H9 (cell line): ENCODE results near the gene PAK6. TPM values are rescaled to one million over a fixed set of nuclear protein-coding genes. Genes with fewer than 3 reads are reported as not detected.
A peak's percentile ranks its signal among the peaks of the same experiment; 100 is the strongest.

ENCODE experiments used
- DNase-seq: peaks from one replicate; pipeline ENCODE4 v3.0.0-alpha.2; 2017
- H2AFZ ChIP-seq: one replicate; pipeline ENCODE4 v1.6.1; 2013; ENCODE audit warnings: mild to moderate bottlenecking, low read length, control low read depth, moderate library complexity
- H2AK5ac ChIP-seq: 2 replicates; pipeline ENCODE4 v1.6.1; 2013; ENCODE audit warnings: low read length, control low read depth, mixed read lengths; ENCODE audit not compliant: insufficient read length
- H2BK120ac ChIP-seq: one replicate; pipeline ENCODE4 v1.6.1; 2013; ENCODE audit warnings: low read depth, mild to moderate bottlenecking, low read length, control low read depth, inconsistent platforms; ENCODE audit not compliant: poor library complexity, severe bottlenecking
- H2BK12ac ChIP-seq: 2 replicates; pipeline ENCODE4 v1.6.1; 2013; ENCODE audit warnings: low read length, control low read depth, mixed read lengths, low read depth; ENCODE audit not compliant: insufficient read length
- H2BK15ac ChIP-seq: 2 replicates; pipeline ENCODE4 v1.6.1; 2013; ENCODE audit warnings: low read depth, low read length, control low read depth
- H2BK20ac ChIP-seq: one replicate; pipeline ENCODE4 v1.6.1; 2013; ENCODE audit warnings: low read depth, mild to moderate bottlenecking, low read length, control low read depth, inconsistent platforms; ENCODE audit not compliant: poor library complexity, severe bottlenecking
- H2BK5ac ChIP-seq: 2 replicates; pipeline ENCODE4 v1.6.1; 2013; ENCODE audit warnings: low read length, control low read depth, mixed read lengths; ENCODE audit not compliant: insufficient read length
- H3K14ac ChIP-seq: 2 replicates; pipeline ENCODE4 v1.6.1; 2013; ENCODE audit warnings: low read length, control low read depth; ENCODE audit not compliant: insufficient read depth
- H3K18ac ChIP-seq: 2 replicates; pipeline ENCODE4 v1.6.1; 2013; ENCODE audit warnings: low read depth, mild to moderate bottlenecking, mixed read lengths, low read length, control low read depth; ENCODE audit not compliant: insufficient read length
- H3K23ac ChIP-seq: 2 replicates; pipeline ENCODE4 v1.6.1; 2013; ENCODE audit warnings: low read length, control low read depth, mixed read lengths, low read depth; ENCODE audit not compliant: insufficient read length
- H3K23me2 ChIP-seq: 2 replicates; pipeline ENCODE4 v1.6.1; 2013; ENCODE audit warnings: low read depth, mild to moderate bottlenecking, mixed read lengths, low read length, control low read depth; ENCODE audit not compliant: insufficient read length, poor library complexity, severe bottlenecking
- H3K27ac ChIP-seq: 2 replicates; pipeline ENCODE4 v1.5.1; 2013; ENCODE audit warnings: low read length, control low read depth, mixed read lengths, low read depth; ENCODE audit not compliant: insufficient read length
- H3K27me3 ChIP-seq: 2 replicates; pipeline ENCODE4 v1.6.1; 2013; ENCODE audit warnings: low read length, control low read depth, inconsistent platforms; ENCODE audit not compliant: insufficient read depth
- H3K4ac ChIP-seq: 2 replicates; pipeline ENCODE4 v1.6.1; 2013; ENCODE audit warnings: low read depth, mild to moderate bottlenecking, control low read depth, inconsistent platforms, low read length, moderate library complexity
- H3K4me1 ChIP-seq: 2 replicates; pipeline ENCODE4 v1.6.1; 2013; ENCODE audit warnings: low read length, control low read depth, inconsistent platforms; ENCODE audit not compliant: insufficient read depth
- H3K4me2 ChIP-seq: 2 replicates; pipeline ENCODE4 v1.6.1; 2013; ENCODE audit warnings: low read length, control low read depth, mixed read lengths; ENCODE audit not compliant: insufficient read length, insufficient read depth
- H3K56ac ChIP-seq: 2 replicates; pipeline ENCODE4 v1.6.1; 2013; ENCODE audit warnings: low read depth, mild to moderate bottlenecking, mixed read lengths, low read length, control low read depth; ENCODE audit not compliant: insufficient read length
- H3K79me1 ChIP-seq: 2 replicates; pipeline ENCODE4 v1.6.1; 2013; ENCODE audit warnings: low read depth, mild to moderate bottlenecking, moderate library complexity, low read length, control low read depth, inconsistent platforms; ENCODE audit not compliant: insufficient read depth, poor library complexity, severe bottlenecking
- H3K79me2 ChIP-seq: 2 replicates; pipeline ENCODE4 v1.6.1; 2013; ENCODE audit warnings: low read length, control low read depth, inconsistent platforms; ENCODE audit not compliant: insufficient read depth
- H3K9ac ChIP-seq: 2 replicates; pipeline ENCODE4 v1.6.1; 2013; ENCODE audit warnings: low read length, control low read depth, mixed read lengths; ENCODE audit not compliant: insufficient read length; ENCODE audit errors: extremely low read depth
- H3K9me3 ChIP-seq: one replicate; pipeline ENCODE4 v1.6.1; 2013; ENCODE audit warnings: low read depth, low read length, inconsistent platforms; ENCODE audit not compliant: control insufficient read depth
- H3T11ph ChIP-seq: one replicate; pipeline ENCODE4 v1.6.1; 2013; ENCODE audit warnings: mild to moderate bottlenecking, low read length, control low read depth, inconsistent platforms
- H4K20me1 ChIP-seq: one replicate; pipeline ENCODE4 v1.6.1; 2013; ENCODE audit not compliant: control insufficient read depth, insufficient read length, insufficient read depth
- H4K5ac ChIP-seq: 2 replicates; pipeline ENCODE4 v1.6.1; 2013; ENCODE audit warnings: low read depth, mild to moderate bottlenecking, mixed read lengths, low read length, control low read depth; ENCODE audit not compliant: insufficient read length
- H4K8ac ChIP-seq: replicated peaks from 2 replicates; pipeline ENCODE4 v1.6.1; 2013; ENCODE audit warnings: low read length, control low read depth, mixed read lengths, low read depth; ENCODE audit not compliant: insufficient read length
- H4K91ac ChIP-seq: 2 replicates; pipeline ENCODE4 v1.6.1; 2013; ENCODE audit warnings: low read depth, mild to moderate bottlenecking, moderate library complexity, mixed read lengths, low read length, control low read depth; ENCODE audit not compliant: insufficient read length
- H3K27ac Mint-ChIP-seq, 3 experiments: 2 replicates in 2 of 3; 3 replicates in 1 of 3; pipeline ENCODE4 v1.8.0; 2020 to 2021; ENCODE audit warnings: mixed read lengths in 3 of 3, mild to moderate bottlenecking in 1 of 3, moderate library complexity in 1 of 3
- H3K27me3 Mint-ChIP-seq: 2 replicates; pipeline ENCODE4 v1.8.0; 2021; ENCODE audit warnings: low read depth, mild to moderate bottlenecking, moderate library complexity, mixed read lengths
- H3K36me3 Mint-ChIP-seq, 3 experiments: 2 replicates in 2 of 3; 3 replicates in 1 of 3; pipeline ENCODE4 v1.8.0; 2020 to 2021; ENCODE audit warnings: low read depth in 3 of 3, mixed read lengths in 3 of 3; ENCODE audit not compliant: insufficient read depth in 1 of 3
- H3K4me1 Mint-ChIP-seq, 2 experiments: 2 replicates each; pipeline ENCODE4 v1.8.0; 2020; ENCODE audit warnings: mixed read lengths in 2 of 2
- H3K4me3 Mint-ChIP-seq, 2 experiments: 2 replicates in 1 of 2; 3 replicates in 1 of 2; pipeline ENCODE4 v1.8.0; 2020 to 2021; ENCODE audit warnings: mild to moderate bottlenecking in 2 of 2, mixed read lengths in 2 of 2, moderate library complexity in 1 of 2
- H3K9me3 Mint-ChIP-seq, 2 experiments: 2 replicates in 1 of 2; 3 replicates in 1 of 2; pipeline ENCODE4 v1.8.0; 2020; ENCODE audit warnings: mild to moderate bottlenecking in 2 of 2, mixed read lengths in 2 of 2, moderate library complexity in 1 of 2
- WGBS: extraction: QIAGEN DNeasy Blood & Tissue Kit; methylation state at CpG from one replicate; pipeline ENCODE4 v1.1.7; 2013; ENCODE audit warnings: missing lambda C conversion rate, low lambda C conversion rate, mixed read lengths; ENCODE audit not compliant: insufficient read length; ENCODE audit errors: extremely low coverage; 5-methylcytosine and 5-hydroxymethylcytosine counted together
- total RNA-seq: library from RNA; stranded (reverse); gene quantifications from 2 replicates; pipeline ENCODE4 v1.2.1, GENCODE V29; 2021
- TF ChIP-seq, protein P1 (sequence below): fragments of 200-600 bp; sonication (generic); conservative IDR thresholded peaks from 3 replicates; pipeline ENCODE4 v1.8.0; 2021; ENCODE audit warnings: antibody characterized with exemption, mild to moderate bottlenecking

Gene PAK6
- total RNA-seq, 1 experiment from 2014 or later, result 7.4 TPM

DNA sequence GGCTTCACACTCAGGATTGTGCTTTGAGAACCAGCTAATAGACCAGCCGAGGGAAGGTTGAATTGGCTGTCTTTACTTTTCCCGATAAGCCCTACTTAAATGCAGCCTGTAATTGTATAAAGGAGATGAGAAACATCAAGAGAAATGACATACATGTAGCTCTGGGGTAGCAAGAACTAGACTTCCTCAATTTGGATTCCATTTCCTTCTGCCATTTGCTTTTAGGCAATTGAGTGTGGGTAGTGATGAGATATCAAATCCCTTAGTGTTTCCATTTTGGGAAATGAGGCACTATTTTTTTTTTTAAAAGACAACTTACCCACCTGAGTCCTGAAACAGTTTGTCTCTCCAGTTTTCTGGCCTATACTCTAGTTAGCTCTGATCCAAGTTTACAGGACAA is 86.8 kb downstream of the PAK6 start:
- Histone ChIP-seq H2BK20ac (no peak overlapping the region), H3K9me3 (no peaks in the 10 kb centered on the region), H3K27me3 (no peaks in the 10 kb centered on the region; the same call in 1 of the 2 replicates), H3K23me2 (peaks cover 10% of the 10 kb centered on the region), H3K14ac (no peak overlapping the region), H3K4ac (no peak overlapping the region), H3K23ac (no peak overlapping the region), H4K8ac (no peak overlapping the region), H3K56ac (no peak overlapping the region), H3K4me2 (no peak overlapping the region), H3K18ac (no peak overlapping the region), H3K27ac (no peak overlapping the region), H2AFZ (no peak overlapping the region), H2BK12ac (no peak overlapping the region), H2AK5ac (no peak overlapping the region), H4K91ac (no peak overlapping the region), H3K4me1 (peaks cover 25% of the 10 kb centered on the region; the same call in 1 of the 2 replicates), H2BK120ac (no peak overlapping the region), H4K20me1 (no peaks in the 10 kb centered on the region), H2BK5ac (no peak overlapping the region), H3K79me1 (no peaks in the 10 kb centered on the region), H2BK15ac (no peak overlapping the region), H3K9ac (no peak overlapping the region), H3T11ph (no peak overlapping the region), H3K79me2 (no peaks in the 10 kb centered on the region), H4K5ac (no peak overlapping the region)
- no peak overlapping the region for H3K27ac Mint-ChIP-seq
- peaks cover 64 to 67% of the 10 kb centered on the region in 2 experiments for H3K4me1 Mint-ChIP-seq
- peaks cover 38% of the 10 kb centered on the region for H3K27me3 Mint-ChIP-seq
- H3K9me3 Mint-ChIP-seq, result peaks cover 0 to 10% of the 10 kb centered on the region in 2 experiments; a peak in 2 of 5 replicates
- H3K36me3 Mint-ChIP-seq, result peaks cover 4 to 24% (median 10%) of the 10 kb centered on the region in 3 experiments; a peak in 6 of 7 replicates
- no CpG with 5 or more reads among the region's 2 CpGs for WGBS
- peak overlapping the region; percentile 67 to 85 for H3K4me3 Mint-ChIP-seq
- DNase-seq, result no peak
- TF ChIP-seq, protein P1, sequence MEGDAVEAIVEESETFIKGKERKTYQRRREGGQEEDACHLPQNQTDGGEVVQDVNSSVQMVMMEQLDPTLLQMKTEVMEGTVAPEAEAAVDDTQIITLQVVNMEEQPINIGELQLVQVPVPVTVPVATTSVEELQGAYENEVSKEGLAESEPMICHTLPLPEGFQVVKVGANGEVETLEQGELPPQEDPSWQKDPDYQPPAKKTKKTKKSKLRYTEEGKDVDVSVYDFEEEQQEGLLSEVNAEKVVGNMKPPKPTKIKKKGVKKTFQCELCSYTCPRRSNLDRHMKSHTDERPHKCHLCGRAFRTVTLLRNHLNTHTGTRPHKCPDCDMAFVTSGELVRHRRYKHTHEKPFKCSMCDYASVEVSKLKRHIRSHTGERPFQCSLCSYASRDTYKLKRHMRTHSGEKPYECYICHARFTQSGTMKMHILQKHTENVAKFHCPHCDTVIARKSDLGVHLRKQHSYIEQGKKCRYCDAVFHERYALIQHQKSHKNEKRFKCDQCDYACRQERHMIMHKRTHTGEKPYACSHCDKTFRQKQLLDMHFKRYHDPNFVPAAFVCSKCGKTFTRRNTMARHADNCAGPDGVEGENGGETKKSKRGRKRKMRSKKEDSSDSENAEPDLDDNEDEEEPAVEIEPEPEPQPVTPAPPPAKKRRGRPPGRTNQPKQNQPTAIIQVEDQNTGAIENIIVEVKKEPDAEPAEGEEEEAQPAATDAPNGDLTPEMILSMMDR, result no peak

Other genes with a start within 250 kb of the PAK6 start
- 200 and 208 TPM in 2 replicates for gene SRP14, start 199.9 kb upstream of the PAK6 start, total RNA-seq
- 13.2 and 15.0 TPM in 2 replicates for gene BMF, start 130.2 kb upstream of the PAK6 start, total RNA-seq
- 83.2 and 86.5 TPM in 2 replicates for gene BUB1B, start 78.0 kb upstream of the PAK6 start, total RNA-seq
- 0.26 and 0.46 TPM in 2 replicates for gene ANKRD63, start 44.0 kb downstream of the PAK6 start, total RNA-seq
- 5.7 and 7.4 TPM in 2 replicates for gene PLCB2, start 68.9 kb downstream of the PAK6 start, total RNA-seq
- 23.1 and 25.4 TPM in 2 replicates for gene INAFM2, start 84.6 kb downstream of the PAK6 start, total RNA-seq
- 0.48 and 0.50 TPM in 2 replicates for gene CCDC9B, start 101.9 kb downstream of the PAK6 start, total RNA-seq
- gene PHGR1, start 112.0 kb downstream of the PAK6 start, total RNA-seq, result not detected in 2 replicates
- 0.59 and 1.3 TPM in 2 replicates for gene DISP2, start 119.2 kb downstream of the PAK6 start, total RNA-seq
- 53.9 TPM in 2 replicates for gene KNSTRN, start 143.7 kb downstream of the PAK6 start, total RNA-seq
- gene IVD, start 166.7 kb downstream of the PAK6 start, total RNA-seq, result 86.7 and 93.1 TPM in 2 replicates
- gene BAHD1, start 201.9 kb downstream of the PAK6 start, total RNA-seq, result 52.9 and 54.1 TPM in 2 replicates
- gene CHST14, start 231.9 kb downstream of the PAK6 start, total RNA-seq, result 24.4 and 25.7 TPM in 2 replicates